Measurements from ENCODE around the gene SCNN1B.
"Not testable (repeated sequence)": the region's sequence is repeated elsewhere in the genome, so short reads cannot be mapped to it uniquely, and the experiment has no call there.

SCNN1B gene, protein sequence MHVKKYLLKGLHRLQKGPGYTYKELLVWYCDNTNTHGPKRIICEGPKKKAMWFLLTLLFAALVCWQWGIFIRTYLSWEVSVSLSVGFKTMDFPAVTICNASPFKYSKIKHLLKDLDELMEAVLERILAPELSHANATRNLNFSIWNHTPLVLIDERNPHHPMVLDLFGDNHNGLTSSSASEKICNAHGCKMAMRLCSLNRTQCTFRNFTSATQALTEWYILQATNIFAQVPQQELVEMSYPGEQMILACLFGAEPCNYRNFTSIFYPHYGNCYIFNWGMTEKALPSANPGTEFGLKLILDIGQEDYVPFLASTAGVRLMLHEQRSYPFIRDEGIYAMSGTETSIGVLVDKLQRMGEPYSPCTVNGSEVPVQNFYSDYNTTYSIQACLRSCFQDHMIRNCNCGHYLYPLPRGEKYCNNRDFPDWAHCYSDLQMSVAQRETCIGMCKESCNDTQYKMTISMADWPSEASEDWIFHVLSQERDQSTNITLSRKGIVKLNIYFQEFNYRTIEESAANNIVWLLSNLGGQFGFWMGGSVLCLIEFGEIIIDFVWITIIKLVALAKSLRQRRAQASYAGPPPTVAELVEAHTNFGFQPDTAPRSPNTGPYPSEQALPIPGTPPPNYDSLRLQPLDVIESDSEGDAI

DNA sequence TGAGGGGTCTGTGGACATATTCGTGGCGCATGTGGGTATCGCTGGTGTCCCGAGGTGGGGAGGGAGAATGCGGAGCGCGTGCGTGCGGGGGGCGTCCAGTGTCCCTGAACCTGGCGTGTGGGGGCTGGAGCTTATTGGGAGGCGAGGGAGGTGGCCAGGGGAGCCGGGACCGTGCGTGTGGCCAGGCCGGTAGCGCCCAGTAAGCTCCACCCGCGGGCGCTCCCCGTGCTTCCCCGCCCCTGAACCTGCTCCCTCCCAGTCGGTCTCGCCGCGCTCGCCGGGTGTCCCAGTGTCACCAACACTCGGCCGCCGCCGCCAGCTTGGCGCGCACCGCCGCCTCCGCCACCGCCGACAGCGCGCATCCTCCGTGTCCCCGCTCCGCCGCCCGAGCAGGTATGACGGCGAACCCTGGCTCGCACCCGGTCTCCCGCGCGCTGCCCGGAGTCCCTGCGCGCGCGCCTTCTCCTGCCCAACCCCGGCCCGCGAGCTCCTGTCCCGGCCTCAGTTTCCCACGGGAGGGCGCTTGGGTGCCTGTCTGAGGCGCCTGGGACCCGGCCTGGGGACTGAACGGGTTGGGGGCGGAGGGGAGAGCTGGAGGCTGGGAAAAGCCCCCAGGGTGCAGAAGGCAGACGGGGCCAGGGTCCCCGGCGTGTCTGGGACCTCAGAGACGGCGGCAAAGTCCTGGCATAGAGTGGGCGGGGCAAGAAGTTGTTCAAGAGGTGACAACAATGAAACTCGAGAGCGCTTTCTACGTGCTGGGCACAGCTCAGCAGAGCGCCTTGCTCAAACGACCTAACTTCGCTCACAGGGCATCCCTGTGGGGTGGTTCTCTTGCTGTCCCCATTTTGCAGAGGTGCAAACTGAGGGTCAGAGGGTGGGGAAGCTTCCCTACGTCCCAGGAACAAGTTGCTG is at the start of gene SCNN1B:
TSS of gene SCNN1B (plus strand) at position 258 of the 912 bp plus-strand sequence. CDS start 46,298 bp downstream, outside the sequence.
- DNase-seq (ENCODE audit: low read depth): no peak

DNA sequence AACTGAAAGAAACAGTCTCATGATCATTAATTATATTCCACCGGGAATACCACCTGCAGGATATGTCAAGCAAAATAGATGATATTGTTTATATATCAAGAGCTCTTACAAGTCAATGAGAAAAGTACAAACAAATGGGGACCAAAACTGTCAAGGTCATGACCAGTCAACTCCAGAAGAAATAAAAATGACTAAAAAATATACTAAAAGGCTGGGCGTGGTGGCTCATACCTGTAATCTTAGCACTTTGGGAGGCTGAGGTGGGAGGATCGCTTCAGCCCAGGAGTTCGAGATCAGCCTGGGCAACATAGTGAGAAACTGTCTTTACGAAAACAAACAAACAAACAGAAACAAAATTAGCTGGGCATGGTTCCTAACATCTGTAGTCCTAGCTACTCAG is 49.8 kb upstream of the SCNN1B start:
- DNase-seq (ENCODE audit: low read depth): no peak

DNA sequence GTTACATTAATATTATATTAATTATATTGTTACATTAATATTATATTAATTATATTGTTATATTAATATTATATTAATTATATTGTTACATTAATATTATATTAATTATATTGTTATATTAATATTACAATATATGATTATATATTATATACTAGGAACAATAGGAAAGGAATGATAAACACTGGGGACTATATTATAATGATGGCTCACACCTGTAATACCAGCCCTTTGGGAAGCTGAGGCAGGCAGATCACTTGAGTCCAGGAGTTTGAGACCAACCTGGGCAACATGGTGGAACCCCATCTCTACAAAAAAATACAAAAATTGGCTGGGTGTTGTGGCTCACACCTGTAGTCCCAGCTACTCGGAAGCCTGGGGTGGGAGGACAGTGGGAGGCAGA is 48.5 kb upstream of the SCNN1B start:
- DNase-seq (ENCODE audit: low read depth): not testable (repeated sequence)

DNA sequence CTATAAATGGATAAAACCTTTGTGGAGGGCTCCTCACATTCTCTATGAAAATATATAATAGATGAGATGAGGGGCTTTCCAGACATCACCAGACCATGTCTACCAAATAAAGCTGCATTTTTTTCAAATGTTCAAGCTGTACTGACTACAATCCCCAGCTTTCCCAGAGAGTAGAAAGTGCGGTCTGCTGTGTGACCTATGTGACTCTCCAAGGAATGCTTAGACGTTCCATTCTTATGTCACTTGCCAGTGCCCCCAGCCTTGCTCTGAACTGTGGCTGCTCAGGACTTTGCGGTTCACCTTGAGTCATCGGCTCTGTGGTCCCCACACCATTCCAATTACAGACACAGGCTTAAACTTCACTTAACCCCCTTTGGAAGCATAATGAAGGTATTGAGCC is 47.8 kb upstream of the SCNN1B start:
- DNase-seq (ENCODE audit: low read depth): no peak

GRCh38 chr16:23255000-23255399 is 47.1 kb upstream of the SCNN1B start:
- no peak for DNase-seq (ENCODE audit: low read depth)

DNA sequence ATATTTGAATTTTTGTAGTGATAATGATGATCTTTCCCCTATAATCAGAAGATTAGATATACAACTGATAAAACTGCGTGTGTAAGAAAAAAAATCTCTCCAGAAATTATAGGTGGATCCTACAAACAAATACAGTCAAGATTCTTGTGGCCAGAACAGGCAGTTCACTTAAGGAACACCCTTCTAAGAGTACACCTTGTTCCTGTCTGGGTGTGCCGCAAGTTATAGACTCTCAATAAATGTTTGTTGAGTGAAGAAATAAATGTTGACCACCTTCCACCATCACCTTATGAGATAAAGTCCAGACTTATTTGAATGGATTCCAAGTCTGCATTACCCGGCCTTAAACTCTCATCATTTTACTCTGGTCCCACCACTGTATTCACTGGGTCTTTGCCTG is 45.7 kb upstream of the SCNN1B start:
- DNase-seq (ENCODE audit: low read depth): no peak

DNA sequence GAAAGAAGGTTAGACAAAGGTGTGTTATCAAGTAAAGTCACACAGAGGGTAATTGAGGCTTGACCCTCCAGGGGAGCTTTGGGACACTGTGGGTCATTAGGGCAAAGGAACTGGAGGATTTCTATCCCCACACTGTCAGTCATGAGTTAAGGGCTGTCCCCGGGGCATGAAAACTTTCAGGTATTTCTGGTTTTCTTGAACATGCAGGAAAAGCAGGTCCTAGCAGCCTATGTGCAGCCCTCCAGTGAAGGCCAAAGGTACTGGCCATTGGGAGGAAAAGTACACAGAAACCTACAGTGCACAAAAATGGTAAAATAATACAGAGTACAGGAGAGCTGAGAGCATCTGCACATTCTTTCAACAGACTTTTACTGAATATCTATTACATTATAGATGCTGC is 44.4 kb upstream of the SCNN1B start:
- DNase-seq (ENCODE audit: low read depth): no peak

GRCh38 chr16:23258919-23259237 is 43.2 kb upstream of the SCNN1B start:
- no peak for DNase-seq (ENCODE audit: low read depth)

- DNase-seq (ENCODE audit: low read depth): no peak
Observed at GRCh38 chr16:23267647-23268046, 34.5 kb upstream of the SCNN1B start.

- DNase-seq (ENCODE audit: low read depth): no peak
Observed at GRCh38 chr16:23268561-23268960, 33.5 kb upstream of the SCNN1B start.

GRCh38 chr16:23269248-23269953 is 32.7 kb upstream of the SCNN1B start:
- DNase-seq (ENCODE audit: low read depth): no peak

GRCh38 chr16:23270654-23271053 is 31.4 kb upstream of the SCNN1B start:
- no peak for DNase-seq (ENCODE audit: low read depth)

GRCh38 chr16:23274968-23275367 is 27.1 kb upstream of the SCNN1B start:
- DNase-seq (ENCODE audit: low read depth): no peak

DNA sequence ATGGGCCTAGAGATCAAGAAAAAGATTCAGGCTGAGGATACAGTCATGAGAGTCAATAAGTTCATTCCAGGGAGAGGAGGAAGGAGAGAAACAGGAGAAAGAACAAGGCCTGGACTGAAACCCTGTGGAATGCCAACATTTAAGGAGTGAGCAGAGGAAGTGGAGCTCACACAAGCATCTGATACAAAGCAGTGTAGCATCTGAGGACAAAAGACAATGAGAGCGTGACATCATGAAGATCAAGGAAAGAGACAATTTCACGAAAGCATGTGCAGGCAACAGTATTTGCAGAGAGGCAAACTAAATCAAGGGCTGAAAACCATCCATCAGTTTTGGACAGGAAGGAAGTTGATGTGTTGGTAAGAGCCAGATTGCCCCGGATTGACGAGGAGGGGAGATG is 25.3 kb upstream of the SCNN1B start:
- no peak for DNase-seq (ENCODE audit: low read depth)

DNA sequence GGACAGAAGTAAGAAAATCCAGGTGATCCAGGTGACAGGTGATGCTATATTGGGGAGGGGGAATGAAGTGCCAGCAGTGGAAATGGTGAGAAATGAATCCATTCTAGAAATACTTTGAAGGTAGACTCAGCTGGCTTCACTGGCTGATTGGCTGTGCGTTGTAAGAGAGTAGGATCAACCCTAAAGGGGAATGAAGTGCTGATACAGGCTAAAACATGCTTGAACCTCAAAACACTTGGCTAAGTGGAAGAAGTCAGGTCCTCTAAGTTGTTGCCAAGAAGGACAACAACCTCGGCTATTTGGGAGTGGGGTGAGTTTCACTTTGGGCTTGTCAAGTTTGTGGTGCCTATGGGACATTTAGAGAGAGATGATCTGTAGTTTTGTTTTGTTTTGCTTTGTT is 24.1 kb upstream of the SCNN1B start:
- DNase-seq (ENCODE audit: low read depth): no peak

GRCh38 chr16:23279721-23280153 is 22.4 kb upstream of the SCNN1B start:
- no peak for DNase-seq (ENCODE audit: low read depth)

DNA sequence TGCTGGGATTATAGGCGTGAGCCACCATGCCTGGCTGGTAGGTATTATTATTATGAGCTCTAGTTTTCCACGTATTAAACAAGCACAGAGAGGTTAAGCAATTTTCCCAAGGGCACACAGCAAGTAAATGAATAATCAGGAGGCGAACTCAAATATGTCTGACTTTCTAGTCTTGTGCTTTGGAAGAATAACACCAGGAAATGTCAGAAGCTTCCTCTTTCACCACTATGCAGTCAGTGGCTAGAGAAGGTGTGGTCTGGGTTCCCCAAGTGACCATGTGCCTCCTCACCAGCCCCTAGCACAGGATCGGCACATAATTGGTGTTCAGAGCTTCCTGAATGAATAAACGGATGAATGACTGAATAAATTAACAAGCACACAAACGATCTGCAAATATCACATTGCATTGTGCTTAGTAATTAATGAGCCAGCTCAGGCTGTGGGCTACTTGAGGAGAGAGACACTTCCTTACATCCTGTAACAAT is 21.6 kb upstream of the SCNN1B start:
- no peak for DNase-seq (ENCODE audit: low read depth)

GRCh38 chr16:23282568-23282967 is 19.5 kb upstream of the SCNN1B start:
- DNase-seq (ENCODE audit: low read depth): no peak

- DNase-seq (ENCODE audit: low read depth): no peak
Observed at GRCh38 chr16:23283571-23283970, 18.5 kb upstream of the SCNN1B start.

DNA sequence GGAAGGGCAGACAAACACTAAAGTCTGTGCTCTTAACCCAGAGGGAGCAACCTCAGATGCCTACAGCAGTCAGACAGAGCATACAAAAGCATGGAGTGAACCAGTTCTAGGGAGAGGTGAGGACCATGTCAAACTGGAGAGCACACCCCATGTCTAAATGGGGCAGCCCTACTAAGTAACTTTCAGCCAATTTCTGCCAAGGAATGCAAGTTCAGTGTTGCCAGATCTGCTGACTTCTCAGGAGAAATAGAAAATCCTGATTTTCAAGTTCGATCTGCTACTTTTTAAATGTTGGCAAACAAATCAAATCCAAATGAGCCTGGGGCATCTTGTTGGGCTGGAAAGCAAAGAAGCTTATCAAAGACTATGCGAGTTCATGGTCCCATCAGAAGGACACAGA is 17.5 kb upstream of the SCNN1B start:
- DNase-seq (ENCODE audit: low read depth): no peak

GRCh38 chr16:23286131-23286532 is 16.0 kb upstream of the SCNN1B start:
- no peak for DNase-seq (ENCODE audit: low read depth)

DNA sequence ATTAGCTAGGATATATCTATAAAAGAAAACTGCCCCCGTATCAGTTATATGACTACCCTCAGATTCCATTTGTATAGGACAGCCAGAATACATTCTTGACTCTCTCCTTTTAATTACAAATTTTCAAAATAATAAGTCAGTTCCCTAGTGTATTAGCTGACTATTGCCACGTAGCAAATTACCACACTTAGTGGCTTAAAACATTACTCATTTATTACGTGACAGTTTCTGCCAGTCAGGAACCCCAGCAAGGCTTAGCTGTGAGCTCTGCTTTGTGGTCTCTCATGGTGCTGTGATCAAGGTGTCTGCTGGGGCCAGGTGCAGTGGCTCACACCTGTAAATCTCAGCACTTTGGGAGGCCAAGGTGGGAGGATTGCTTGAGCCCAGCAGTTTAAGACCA is 13.9 kb upstream of the SCNN1B start:
- DNase-seq (ENCODE audit: low read depth): no peak
